ENCODE measurements around the gene ZNF213. TPM values are rescaled to one million over a fixed set of nuclear protein-coding genes. Genes with fewer than 3 reads are reported as not detected.

ZNF213 gene
- total and polyA plus RNA-seq, 4 donors, result 7.8 to 13.1 (median 11.5) TPM

GRCh38 chr16:3113765-3114479, 20.9 kb upstream of the ZNF213 start:
- ATAC-seq (ENCODE audit: insufficient read depth, low FRiP score), result no peak
- Histone ChIP-seq H3K4me3 (no peak overlapping the region), H3K27me3 (ENCODE audit: control insufficient read depth in 3 of 3, insufficient read depth in 3 of 3, low read length in 2 of 3) (no peaks in the 10 kb centered on the region), H3K36me3 (ENCODE audit: control insufficient read depth in 4 of 4, insufficient read depth in 4 of 4, low read length in 4 of 4) (peaks cover 0 to 18% (median 7%) of the 10 kb centered on the region in 4 donors), H3K4me1 (ENCODE audit: control insufficient read depth in 5 of 5, insufficient read depth in 5 of 5, low read length in 5 of 5) (peaks cover 5 to 19% (median 9%) of the 10 kb centered on the region in 5 donors), H3K27ac (ENCODE audit: low read depth in 1 of 2, low read length in 1 of 2) (no peak overlapping the region), H3K9me3 (ENCODE audit: control insufficient read depth in 4 of 4, insufficient read depth in 3 of 4, low read length in 3 of 4) (no peaks in the 10 kb centered on the region), H3K9ac (ENCODE audit: insufficient read depth in 1 of 2, low read length in 2 of 2) (peak overlapping the region in 1 of 2 donors; percentile 69)
- TF ChIP-seq, protein P1, sequence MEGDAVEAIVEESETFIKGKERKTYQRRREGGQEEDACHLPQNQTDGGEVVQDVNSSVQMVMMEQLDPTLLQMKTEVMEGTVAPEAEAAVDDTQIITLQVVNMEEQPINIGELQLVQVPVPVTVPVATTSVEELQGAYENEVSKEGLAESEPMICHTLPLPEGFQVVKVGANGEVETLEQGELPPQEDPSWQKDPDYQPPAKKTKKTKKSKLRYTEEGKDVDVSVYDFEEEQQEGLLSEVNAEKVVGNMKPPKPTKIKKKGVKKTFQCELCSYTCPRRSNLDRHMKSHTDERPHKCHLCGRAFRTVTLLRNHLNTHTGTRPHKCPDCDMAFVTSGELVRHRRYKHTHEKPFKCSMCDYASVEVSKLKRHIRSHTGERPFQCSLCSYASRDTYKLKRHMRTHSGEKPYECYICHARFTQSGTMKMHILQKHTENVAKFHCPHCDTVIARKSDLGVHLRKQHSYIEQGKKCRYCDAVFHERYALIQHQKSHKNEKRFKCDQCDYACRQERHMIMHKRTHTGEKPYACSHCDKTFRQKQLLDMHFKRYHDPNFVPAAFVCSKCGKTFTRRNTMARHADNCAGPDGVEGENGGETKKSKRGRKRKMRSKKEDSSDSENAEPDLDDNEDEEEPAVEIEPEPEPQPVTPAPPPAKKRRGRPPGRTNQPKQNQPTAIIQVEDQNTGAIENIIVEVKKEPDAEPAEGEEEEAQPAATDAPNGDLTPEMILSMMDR (IDR thresholded peaks at IDR 0.05; ENCODE audit: control extremely low read depth, extremely low read depth), result no peak
- WGBS, 2 donors, result 60 to 72% methylated on average over 17 of the region's 17 CpGs
- no peak for DNase-seq

GRCh38 chr16:3115003-3115402, 19.8 kb upstream of the ZNF213 start:
- WGBS, 2 donors, result 93 to 94% methylated on average over 12 of the region's 12 CpGs
- Histone ChIP-seq H3K36me3 (ENCODE audit: control insufficient read depth in 4 of 4, insufficient read depth in 4 of 4, low read length in 4 of 4) (peaks cover 5 to 29% (median 7%) of the 10 kb centered on the region in 4 donors), H3K4me3 (no peak overlapping the region), H3K9me3 (ENCODE audit: control insufficient read depth in 4 of 4, insufficient read depth in 3 of 4, low read length in 3 of 4) (no peaks in the 10 kb centered on the region), H3K9ac (ENCODE audit: insufficient read depth in 1 of 2, low read length in 2 of 2) (no peak overlapping the region), H3K4me1 (ENCODE audit: control insufficient read depth in 5 of 5, insufficient read depth in 5 of 5, low read length in 5 of 5) (peaks cover 5 to 19% (median 9%) of the 10 kb centered on the region in 5 donors), H3K27ac (ENCODE audit: low read depth in 1 of 2, low read length in 1 of 2) (no peak overlapping the region), H3K27me3 (ENCODE audit: control insufficient read depth in 3 of 3, insufficient read depth in 3 of 3, low read length in 2 of 3) (no peaks in the 10 kb centered on the region)
- TF ChIP-seq, protein P1 (IDR thresholded peaks at IDR 0.05; ENCODE audit: control extremely low read depth, extremely low read depth), result no peak
- no peak for DNase-seq
- no peak for ATAC-seq (ENCODE audit: insufficient read depth, low FRiP score)

GRCh38 chr16:3115561-3115960, 19.3 kb upstream of the ZNF213 start:
- Histone ChIP-seq H3K9me3 (ENCODE audit: control insufficient read depth in 4 of 4, insufficient read depth in 3 of 4, low read length in 3 of 4) (no peaks in the 10 kb centered on the region), H3K27ac (ENCODE audit: low read depth in 1 of 2, low read length in 1 of 2) (no peak overlapping the region), H3K27me3 (ENCODE audit: control insufficient read depth in 3 of 3, insufficient read depth in 3 of 3, low read length in 2 of 3) (no peaks in the 10 kb centered on the region), H3K9ac (ENCODE audit: insufficient read depth in 1 of 2, low read length in 2 of 2) (no peak overlapping the region), H3K36me3 (ENCODE audit: control insufficient read depth in 4 of 4, insufficient read depth in 4 of 4, low read length in 4 of 4) (peaks cover 5 to 33% (median 7%) of the 10 kb centered on the region in 4 donors), H3K4me1 (ENCODE audit: control insufficient read depth in 5 of 5, insufficient read depth in 5 of 5, low read length in 5 of 5) (peaks cover 5 to 19% (median 9%) of the 10 kb centered on the region in 5 donors), H3K4me3 (no peak overlapping the region)
- ATAC-seq (ENCODE audit: insufficient read depth, low FRiP score) (no peak), DNase-seq (no peak)
- TF ChIP-seq, protein P1 (IDR thresholded peaks at IDR 0.05; ENCODE audit: control extremely low read depth, extremely low read depth), result no peak
- WGBS, 2 donors, result 77 to 89% methylated on average over 13 to 14 of the region's 14 CpGs
